ENCODE measurements around the gene NOS1AP.
"Not testable (repeated sequence)": the region's sequence is repeated elsewhere in the genome, so short reads cannot be mapped to it uniquely, and the experiment has no call there.

The NOS1AP gene

DNA sequence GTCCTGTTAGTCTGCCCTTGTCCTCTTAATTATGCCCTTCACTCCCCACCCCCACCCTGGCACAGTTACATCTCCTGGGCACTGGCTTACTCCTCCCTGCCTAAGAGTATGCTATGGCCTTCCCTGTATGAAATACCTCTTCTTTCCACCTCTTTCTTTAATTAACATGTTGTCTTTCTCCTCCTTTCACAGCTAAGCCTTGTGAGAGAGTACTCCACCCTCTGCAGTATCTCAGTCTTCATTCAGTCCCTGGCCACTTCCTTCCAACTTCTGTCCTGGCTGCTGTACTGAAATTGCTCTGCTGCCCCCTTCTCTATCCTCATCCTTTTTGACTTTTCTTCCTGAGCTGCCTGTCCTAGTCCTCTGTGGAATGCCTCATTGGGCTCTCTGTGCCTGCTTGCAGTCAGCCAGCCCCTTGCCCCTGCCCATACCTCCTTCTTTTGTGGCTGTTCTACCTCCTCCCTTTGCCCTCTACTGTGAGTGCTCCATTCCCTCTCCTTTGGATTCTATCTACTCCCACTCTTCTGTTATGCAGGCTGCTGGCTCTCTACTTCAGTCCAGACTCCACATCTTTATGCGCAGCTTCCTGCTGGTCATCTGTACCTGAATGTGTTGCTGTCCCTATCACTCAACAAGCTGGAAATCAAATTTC, 8.3 kb downstream of the NOS1AP start:
- Histone ChIP-seq H3K4me3 (ENCODE audit: low read length) (no peak overlapping the region), H3K27me3 (ENCODE audit: insufficient read depth, low read length) (no peaks in the 10 kb centered on the region), H3K36me3 (ENCODE audit: insufficient read depth, low read depth, low read length) (peaks cover 10% of the 10 kb centered on the region; the same call in 1 of the 2 replicates), H3K27ac (ENCODE audit: low read length) (no peak overlapping the region), H3K9me3 (ENCODE audit: insufficient read depth, low read depth, low read length) (no peaks in the 10 kb centered on the region), H3K9ac (ENCODE audit: low read depth, low read length) (no peak overlapping the region), H3K4me1 (ENCODE audit: insufficient read depth, low read length) (peaks cover 16% of the 10 kb centered on the region; the same call in 1 of the 2 replicates)

DNA sequence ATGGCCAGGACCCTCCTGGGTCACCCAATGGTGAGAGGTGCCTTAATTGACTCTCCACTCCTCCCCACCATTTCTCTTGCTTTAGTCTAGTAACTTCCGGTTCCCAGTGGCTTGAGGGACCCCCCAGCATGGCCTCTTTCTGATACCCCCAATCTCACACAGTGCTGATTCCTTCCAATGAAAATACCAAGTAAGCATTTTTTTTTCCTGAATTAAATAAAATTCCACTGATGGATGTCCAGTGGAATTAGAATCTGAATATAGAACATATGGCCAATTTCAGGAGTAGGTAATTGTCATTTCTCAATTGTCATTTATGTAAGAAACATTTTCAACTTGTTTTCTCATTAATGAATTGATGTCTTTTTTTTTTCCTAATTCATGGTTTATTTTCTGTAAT, 9.5 kb downstream of the NOS1AP start:
- Histone ChIP-seq H3K27me3 (ENCODE audit: insufficient read depth, low read length) (no peaks in the 10 kb centered on the region), H3K9ac (ENCODE audit: low read depth, low read length) (no peak overlapping the region), H3K4me1 (ENCODE audit: insufficient read depth, low read length) (peaks cover 15% of the 10 kb centered on the region; the same call in 1 of the 2 replicates), H3K9me3 (ENCODE audit: insufficient read depth, low read depth, low read length) (no peaks in the 10 kb centered on the region), H3K4me3 (ENCODE audit: low read length) (no peak overlapping the region), H3K36me3 (ENCODE audit: insufficient read depth, low read depth, low read length) (peaks cover 10% of the 10 kb centered on the region; the same call in 1 of the 2 replicates), H3K27ac (ENCODE audit: low read length) (no peak overlapping the region)

DNA sequence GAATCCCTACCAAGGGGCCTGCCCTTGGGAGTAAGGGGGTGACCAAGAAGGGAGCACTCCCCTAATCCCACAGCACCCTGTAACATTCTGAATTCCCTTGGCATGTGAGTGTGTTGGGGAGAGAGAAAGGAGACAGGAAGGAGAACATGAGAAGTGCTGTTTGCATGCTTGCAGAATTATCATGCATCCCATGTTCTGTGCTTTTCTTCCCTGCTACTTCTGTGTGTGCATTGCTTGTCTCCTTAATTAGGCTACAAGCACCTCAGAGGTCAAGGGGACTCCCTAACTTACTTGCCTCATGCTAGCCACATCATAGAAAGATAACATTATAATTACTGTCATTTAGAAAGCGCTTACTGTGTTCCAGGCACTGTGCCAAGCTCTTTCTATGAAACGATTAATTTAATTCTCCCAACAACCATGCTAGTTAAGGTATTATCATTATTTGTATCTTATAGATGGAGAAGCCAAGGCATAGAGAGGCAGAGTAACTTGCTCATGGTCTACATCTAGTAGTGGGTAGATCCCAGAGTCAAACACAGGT, 11.1 kb downstream of the NOS1AP start:
- H3K9ac ChIP-seq (ENCODE audit: low read depth, low read length), result no peak overlapping the region
- H3K36me3 ChIP-seq (ENCODE audit: insufficient read depth, low read depth, low read length), result no peaks in the 10 kb centered on the region; the same call in 1 of the 2 replicates
- H3K9me3 ChIP-seq (ENCODE audit: insufficient read depth, low read depth, low read length), result no peaks in the 10 kb centered on the region
- H3K4me1 ChIP-seq (ENCODE audit: insufficient read depth, low read length), result peaks cover 10% of the 10 kb centered on the region; the same call in 1 of the 2 replicates
- H3K27ac ChIP-seq (ENCODE audit: low read length), result no peak overlapping the region
- H3K27me3 ChIP-seq (ENCODE audit: insufficient read depth, low read length), result no peaks in the 10 kb centered on the region
- no peak overlapping the region for H3K4me3 ChIP-seq (ENCODE audit: low read length)

DNA sequence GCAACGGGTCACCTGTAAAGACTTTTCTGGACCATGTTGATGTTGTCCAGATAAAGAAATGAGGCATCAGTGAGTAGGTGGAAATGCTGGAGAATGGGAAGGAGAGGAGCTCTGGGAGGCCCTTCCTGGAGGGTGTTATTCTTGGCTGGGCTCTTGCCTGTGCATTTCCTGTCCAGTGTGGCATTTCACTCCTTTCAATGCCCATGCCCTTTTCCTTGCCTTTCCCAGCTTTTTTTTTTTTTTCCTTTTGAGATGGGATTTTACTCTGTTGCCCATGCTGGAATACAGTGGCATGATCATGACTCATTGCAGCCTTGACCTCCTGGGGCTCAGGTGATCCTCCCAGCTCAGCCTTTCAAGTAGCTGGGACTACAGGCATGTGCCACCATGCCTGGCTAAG, 11.8 kb downstream of the NOS1AP start:
- H3K4me3 ChIP-seq (ENCODE audit: low read length), result no peak overlapping the region
- H3K27ac ChIP-seq (ENCODE audit: low read length), result no peak overlapping the region
- peaks cover 10% of the 10 kb centered on the region; the same call in 1 of the 2 replicates for H3K4me1 ChIP-seq (ENCODE audit: insufficient read depth, low read length)
- H3K9ac ChIP-seq (ENCODE audit: low read depth, low read length), result no peak overlapping the region
- H3K27me3 ChIP-seq (ENCODE audit: insufficient read depth, low read length), result no peaks in the 10 kb centered on the region
- no peaks in the 10 kb centered on the region for H3K36me3 ChIP-seq (ENCODE audit: insufficient read depth, low read depth, low read length)
- no peaks in the 10 kb centered on the region for H3K9me3 ChIP-seq (ENCODE audit: insufficient read depth, low read depth, low read length)

DNA sequence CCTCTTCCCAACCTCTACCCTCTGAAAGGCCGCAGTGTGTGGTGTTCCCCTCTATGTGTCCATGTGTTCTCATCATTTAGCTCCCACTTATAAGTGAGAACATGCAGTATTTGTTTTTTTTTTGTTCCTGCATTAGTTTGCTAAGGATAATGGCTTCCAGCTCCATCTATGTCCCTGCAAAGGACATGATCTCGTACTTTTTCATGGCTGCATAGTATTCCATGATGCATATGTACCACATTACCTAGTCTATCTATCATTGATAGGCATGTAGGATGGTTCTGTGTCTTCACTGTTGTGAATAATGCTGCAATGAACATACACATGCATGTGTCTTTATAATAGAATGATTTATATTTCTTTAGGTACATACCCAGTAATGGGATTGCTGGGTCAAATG, 12.6 kb downstream of the NOS1AP start:
- H3K9ac ChIP-seq (ENCODE audit: low read depth, low read length); H3K4me1 ChIP-seq (ENCODE audit: insufficient read depth, low read length); H3K36me3 ChIP-seq (ENCODE audit: insufficient read depth, low read depth, low read length); H3K27me3 ChIP-seq (ENCODE audit: insufficient read depth, low read length); H3K27ac ChIP-seq (ENCODE audit: low read length); H3K9me3 ChIP-seq (ENCODE audit: insufficient read depth, low read depth, low read length); H3K4me3 ChIP-seq (ENCODE audit: low read length): not testable (repeated sequence)

DNA sequence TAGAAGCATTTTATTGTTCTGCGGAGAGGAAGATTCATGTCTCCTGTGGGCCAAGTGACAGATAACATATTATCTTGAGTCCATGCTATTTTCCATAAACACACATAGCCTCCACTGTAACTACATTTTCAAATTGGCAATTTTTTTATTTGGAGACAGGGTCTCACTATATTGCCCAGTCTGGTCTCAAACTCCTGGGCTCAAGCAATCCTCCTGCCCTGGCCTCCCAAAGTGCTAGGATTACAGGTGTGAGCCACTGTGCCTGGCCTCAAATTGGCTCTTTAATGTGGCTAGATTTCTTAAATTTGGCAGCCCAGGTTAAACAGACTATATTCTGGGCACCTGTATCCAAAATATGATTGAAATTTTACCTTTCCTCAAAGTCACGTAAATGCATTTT, 13.8 kb downstream of the NOS1AP start:
- Histone ChIP-seq H3K4me3 (ENCODE audit: low read length) (no peak overlapping the region), H3K9ac (ENCODE audit: low read depth, low read length) (no peak overlapping the region), H3K9me3 (ENCODE audit: insufficient read depth, low read depth, low read length) (no peaks in the 10 kb centered on the region), H3K36me3 (ENCODE audit: insufficient read depth, low read depth, low read length) (no peaks in the 10 kb centered on the region), H3K27me3 (ENCODE audit: insufficient read depth, low read length) (no peaks in the 10 kb centered on the region), H3K4me1 (ENCODE audit: insufficient read depth, low read length) (no peaks in the 10 kb centered on the region; the same call in 1 of the 2 replicates), H3K27ac (ENCODE audit: low read length) (no peak overlapping the region)

DNA sequence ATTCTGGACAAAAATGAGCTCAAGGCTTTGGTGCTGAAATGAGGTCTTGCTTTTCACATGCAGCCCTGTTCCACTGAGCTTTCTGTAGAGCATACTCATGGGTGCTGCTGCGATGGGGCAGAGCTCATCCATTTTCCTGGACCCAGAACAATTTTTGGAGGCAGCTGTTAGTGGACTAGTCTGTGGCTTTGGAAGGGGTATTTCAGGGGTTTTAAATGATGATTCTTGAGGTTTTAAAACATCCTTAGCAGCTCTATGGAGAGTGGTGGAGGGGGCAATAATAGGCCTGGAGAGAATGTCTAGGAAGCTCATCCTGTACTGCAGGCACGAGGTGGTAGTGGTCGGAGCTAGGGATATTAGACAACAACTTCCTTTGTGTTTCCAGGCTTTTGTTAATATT, 16.5 kb downstream of the NOS1AP start:
- Histone ChIP-seq H3K9me3 (ENCODE audit: insufficient read depth, low read depth, low read length) (no peaks in the 10 kb centered on the region), H3K4me3 (ENCODE audit: low read length) (no peak overlapping the region), H3K27ac (ENCODE audit: low read length) (no peak overlapping the region), H3K27me3 (ENCODE audit: insufficient read depth, low read length) (peaks cover 12% of the 10 kb centered on the region; the same call in 1 of the 2 replicates), H3K36me3 (ENCODE audit: insufficient read depth, low read depth, low read length) (no peaks in the 10 kb centered on the region), H3K4me1 (ENCODE audit: insufficient read depth, low read length) (peaks cover 4% of the 10 kb centered on the region; the same call in 1 of the 2 replicates), H3K9ac (ENCODE audit: low read depth, low read length) (no peak overlapping the region)

DNA sequence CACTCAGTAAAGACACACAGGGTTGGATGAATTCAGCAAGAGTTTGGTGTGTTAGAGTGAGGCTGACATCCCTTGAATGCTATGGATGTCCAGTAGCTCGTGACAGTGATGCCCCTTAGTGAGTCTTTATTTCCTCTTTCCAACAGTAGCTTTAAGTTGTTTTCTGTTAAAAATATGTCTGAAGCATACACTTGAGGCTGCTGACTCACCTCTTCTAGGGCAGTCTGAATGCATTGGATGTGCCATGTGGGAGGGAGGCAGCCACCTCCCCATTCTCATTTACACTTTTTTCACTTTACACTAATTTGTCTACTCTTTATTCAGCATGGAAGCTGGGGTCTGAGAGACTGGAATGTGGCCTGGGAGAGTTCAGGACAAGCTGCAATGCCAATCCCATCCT, 17.6 kb downstream of the NOS1AP start:
- H3K9ac ChIP-seq (ENCODE audit: low read depth, low read length), result no peak overlapping the region
- no peak overlapping the region for H3K4me3 ChIP-seq (ENCODE audit: low read length)

DNA sequence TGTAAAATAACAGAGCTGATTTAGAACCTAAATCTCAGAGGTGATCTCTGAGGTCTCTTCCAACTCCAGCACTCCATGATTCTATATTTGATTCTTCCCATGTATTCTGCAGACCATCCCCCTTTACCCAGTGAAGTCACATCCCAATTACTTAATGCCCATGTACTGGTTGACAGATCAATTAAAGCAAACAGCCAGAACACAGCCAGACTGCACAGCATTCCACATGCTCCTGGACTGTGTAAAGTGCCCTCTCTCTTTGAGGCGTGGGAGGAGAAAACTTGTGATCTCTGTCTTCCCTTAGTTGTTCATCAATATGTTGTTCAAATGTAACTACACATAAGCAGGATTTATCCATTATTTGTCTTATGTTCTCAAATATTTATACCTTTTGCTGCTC, 18.1 kb downstream of the NOS1AP start:
- no peaks in the 10 kb centered on the region for H3K9me3 ChIP-seq (ENCODE audit: insufficient read depth, low read depth, low read length)

More for the DNA sequence above, 17.6 kb downstream of the NOS1AP start:
- Histone ChIP-seq H3K27ac (ENCODE audit: low read length) (no peak overlapping the region), H3K27me3 (ENCODE audit: insufficient read depth, low read length) (peaks cover 18% of the 10 kb centered on the region; the same call in 1 of the 2 replicates), H3K4me1 (ENCODE audit: insufficient read depth, low read length) (peaks cover 12% of the 10 kb centered on the region; the same call in 1 of the 2 replicates), H3K9me3 (ENCODE audit: insufficient read depth, low read depth, low read length) (no peaks in the 10 kb centered on the region), H3K36me3 (ENCODE audit: insufficient read depth, low read depth, low read length) (no peaks in the 10 kb centered on the region)

DNA sequence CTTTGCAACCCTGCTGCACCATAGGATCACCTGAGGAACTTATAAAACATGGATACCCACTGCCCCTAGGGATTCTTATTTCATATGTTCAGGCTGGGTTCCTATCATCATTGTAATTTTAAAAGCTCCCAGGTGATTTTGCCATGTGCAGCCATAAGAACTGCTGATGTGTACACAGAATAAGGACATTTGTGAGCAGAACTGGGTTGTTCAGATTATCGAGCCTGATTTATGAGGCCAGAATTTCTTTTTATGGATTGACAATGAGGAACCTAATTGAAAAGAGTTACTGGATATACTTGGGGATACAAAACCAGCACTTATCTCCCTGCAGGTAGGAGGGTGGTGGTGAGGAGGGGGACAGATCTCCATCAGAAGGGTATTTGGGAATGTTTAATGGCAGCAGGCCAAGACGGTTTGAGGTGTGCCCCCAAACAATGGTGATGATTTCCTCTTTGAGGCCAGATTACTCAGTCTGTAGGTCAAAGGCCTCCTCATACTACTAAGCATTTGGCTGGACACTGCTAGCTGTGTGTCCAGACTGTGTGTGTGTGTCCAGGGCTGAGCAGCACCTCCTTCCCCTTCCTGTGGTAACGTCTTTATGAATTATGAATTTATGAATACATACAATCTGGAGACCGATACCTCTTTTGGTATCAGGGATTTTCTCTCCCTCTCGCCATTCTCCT, 18.9 kb downstream of the NOS1AP start:
- Histone ChIP-seq H3K9me3 (ENCODE audit: insufficient read depth, low read depth, low read length) (no peaks in the 10 kb centered on the region), H3K4me3 (ENCODE audit: low read length) (no peak overlapping the region), H3K4me1 (ENCODE audit: insufficient read depth, low read length) (peaks cover 24% of the 10 kb centered on the region), H3K9ac (ENCODE audit: low read depth, low read length) (no peak overlapping the region), H3K27ac (ENCODE audit: low read length) (no peak overlapping the region), H3K36me3 (ENCODE audit: insufficient read depth, low read depth, low read length) (no peaks in the 10 kb centered on the region), H3K27me3 (ENCODE audit: insufficient read depth, low read length) (peaks cover 27% of the 10 kb centered on the region; the same call in 1 of the 2 replicates)

More for the DNA sequence above, 18.1 kb downstream of the NOS1AP start:
- Histone ChIP-seq H3K36me3 (ENCODE audit: insufficient read depth, low read depth, low read length) (no peaks in the 10 kb centered on the region), H3K27me3 (ENCODE audit: insufficient read depth, low read length) (peaks cover 19% of the 10 kb centered on the region; the same call in 1 of the 2 replicates), H3K4me1 (ENCODE audit: insufficient read depth, low read length) (peaks cover 16% of the 10 kb centered on the region), H3K27ac (ENCODE audit: low read length) (no peak overlapping the region), H3K4me3 (ENCODE audit: low read length) (no peak overlapping the region), H3K9ac (ENCODE audit: low read depth, low read length) (no peak overlapping the region)

DNA sequence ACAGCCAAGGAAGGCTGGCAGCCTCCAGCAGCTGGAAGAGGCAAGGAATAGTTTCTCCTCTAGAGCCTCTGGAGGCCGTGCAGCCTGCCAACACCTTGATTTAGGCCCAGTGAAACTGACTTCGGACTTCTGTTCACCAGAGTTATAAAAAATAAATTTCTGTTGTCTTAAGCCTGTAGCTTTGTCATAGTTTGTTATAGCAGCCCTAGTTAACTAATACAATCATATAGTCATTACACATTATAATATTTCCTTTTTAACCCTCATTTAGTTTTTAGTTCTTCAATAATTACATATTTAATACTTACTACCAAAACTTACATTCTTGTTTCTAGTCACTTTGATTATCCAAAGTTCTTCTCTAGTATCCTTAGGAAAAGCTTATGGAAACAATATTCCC, 20.3 kb downstream of the NOS1AP start:
- Histone ChIP-seq H3K9ac (ENCODE audit: low read depth, low read length) (no peak overlapping the region), H3K4me1 (ENCODE audit: insufficient read depth, low read length) (peaks cover 24% of the 10 kb centered on the region), H3K27ac (ENCODE audit: low read length) (no peak overlapping the region), H3K4me3 (ENCODE audit: low read length) (no peak overlapping the region), H3K36me3 (ENCODE audit: insufficient read depth, low read depth, low read length) (no peaks in the 10 kb centered on the region), H3K9me3 (ENCODE audit: insufficient read depth, low read depth, low read length) (no peaks in the 10 kb centered on the region), H3K27me3 (ENCODE audit: insufficient read depth, low read length) (peaks cover 27% of the 10 kb centered on the region; the same call in 1 of the 2 replicates)

DNA sequence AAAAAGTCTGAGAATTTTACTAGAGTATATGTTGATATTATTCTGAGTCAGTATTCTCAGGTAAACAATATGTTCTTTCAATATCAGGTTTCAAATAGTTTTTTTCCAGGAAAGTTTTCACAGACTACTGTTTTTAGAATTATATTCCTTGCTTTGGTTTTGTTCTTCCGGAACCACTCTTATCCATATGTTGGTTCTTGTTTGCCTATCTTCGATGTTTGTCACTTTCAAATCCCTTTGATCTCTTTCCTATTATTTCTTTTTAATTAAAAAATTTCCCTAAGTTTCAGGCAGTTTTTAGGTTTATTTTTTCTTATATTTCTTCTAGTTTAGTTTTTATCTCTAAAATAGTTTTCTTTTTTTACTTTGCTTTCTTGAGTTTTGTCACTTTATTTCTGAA, 20.9 kb downstream of the NOS1AP start:
- Histone ChIP-seq H3K27me3 (ENCODE audit: insufficient read depth, low read length) (peaks cover 27% of the 10 kb centered on the region; the same call in 1 of the 2 replicates), H3K27ac (ENCODE audit: low read length) (no peak overlapping the region), H3K9ac (ENCODE audit: low read depth, low read length) (no peak overlapping the region), H3K4me3 (ENCODE audit: low read length) (no peak overlapping the region), H3K4me1 (ENCODE audit: insufficient read depth, low read length) (peaks cover 24% of the 10 kb centered on the region), H3K9me3 (ENCODE audit: insufficient read depth, low read depth, low read length) (no peaks in the 10 kb centered on the region), H3K36me3 (ENCODE audit: insufficient read depth, low read depth, low read length) (no peaks in the 10 kb centered on the region)

Measured in iPS-20b (cell line).